Uterus (tissue), 2 donors: ENCODE measurements around the gene CDC123.

Source experiments
- POLR2A ChIP-seq, 2 donors: fragments of 450-650 bp; IDR thresholded peaks; one replicate each; pipeline ENCODE4 v1.6.1; 2016; ENCODE audit warnings: antibody characterized with exemption in 2 of 2, mild to moderate bottlenecking in 1 of 2, moderate library complexity in 1 of 2
- TF ChIP-seq, protein P1 (sequence below), 4 experiments: fragments of 200-600 bp in 2 of 4; fragments of 450-650 bp in 2 of 4; sonication (generic) in 2 of 4; IDR thresholded peaks; one replicate each; pipeline ENCODE4 v1.5.1; 2016 to 2019; ENCODE audit warnings: antibody characterized with exemption in 4 of 4, mild to moderate bottlenecking in 2 of 4, moderate library complexity in 1 of 4

DNA sequence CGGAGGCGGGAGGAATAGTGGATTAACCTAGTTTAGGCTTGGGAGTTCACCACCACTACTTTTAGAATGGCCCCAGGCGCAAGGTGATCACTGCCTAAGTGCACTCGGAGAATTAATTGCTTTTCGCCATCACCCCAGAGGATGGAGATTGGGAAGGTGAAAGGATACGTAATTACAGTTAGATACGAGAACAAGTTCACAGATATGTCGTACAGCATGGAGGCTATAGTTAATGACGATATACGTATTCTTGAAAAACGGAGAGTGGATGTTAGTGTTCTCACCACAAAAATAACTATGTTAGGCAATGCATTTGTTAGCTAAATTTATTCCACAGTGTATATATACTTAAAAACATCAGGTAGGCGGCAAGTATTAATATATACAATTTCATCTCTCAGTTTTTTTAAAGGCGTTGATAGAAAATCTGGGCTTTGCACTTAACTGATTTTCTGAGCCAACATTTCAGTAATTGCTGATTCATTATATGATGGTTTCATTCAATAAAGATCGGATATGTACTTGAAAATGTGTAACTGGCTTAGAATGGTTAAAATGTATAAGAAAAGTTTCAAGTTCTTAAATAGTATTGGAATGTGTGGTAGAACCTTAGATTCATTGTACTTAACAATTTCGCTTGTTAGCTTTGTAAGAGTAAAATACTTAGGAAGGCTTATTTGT, 683 bp downstream of the CDC123 start:
- TF ChIP-seq POLR2A (IDR thresholded peaks at IDR 0.05), result no peak
- TF ChIP-seq, protein P1, sequence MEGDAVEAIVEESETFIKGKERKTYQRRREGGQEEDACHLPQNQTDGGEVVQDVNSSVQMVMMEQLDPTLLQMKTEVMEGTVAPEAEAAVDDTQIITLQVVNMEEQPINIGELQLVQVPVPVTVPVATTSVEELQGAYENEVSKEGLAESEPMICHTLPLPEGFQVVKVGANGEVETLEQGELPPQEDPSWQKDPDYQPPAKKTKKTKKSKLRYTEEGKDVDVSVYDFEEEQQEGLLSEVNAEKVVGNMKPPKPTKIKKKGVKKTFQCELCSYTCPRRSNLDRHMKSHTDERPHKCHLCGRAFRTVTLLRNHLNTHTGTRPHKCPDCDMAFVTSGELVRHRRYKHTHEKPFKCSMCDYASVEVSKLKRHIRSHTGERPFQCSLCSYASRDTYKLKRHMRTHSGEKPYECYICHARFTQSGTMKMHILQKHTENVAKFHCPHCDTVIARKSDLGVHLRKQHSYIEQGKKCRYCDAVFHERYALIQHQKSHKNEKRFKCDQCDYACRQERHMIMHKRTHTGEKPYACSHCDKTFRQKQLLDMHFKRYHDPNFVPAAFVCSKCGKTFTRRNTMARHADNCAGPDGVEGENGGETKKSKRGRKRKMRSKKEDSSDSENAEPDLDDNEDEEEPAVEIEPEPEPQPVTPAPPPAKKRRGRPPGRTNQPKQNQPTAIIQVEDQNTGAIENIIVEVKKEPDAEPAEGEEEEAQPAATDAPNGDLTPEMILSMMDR (IDR thresholded peaks at IDR 0.05), result no peak
